Measurements from ENCODE around the gene PELI2.

DNA sequence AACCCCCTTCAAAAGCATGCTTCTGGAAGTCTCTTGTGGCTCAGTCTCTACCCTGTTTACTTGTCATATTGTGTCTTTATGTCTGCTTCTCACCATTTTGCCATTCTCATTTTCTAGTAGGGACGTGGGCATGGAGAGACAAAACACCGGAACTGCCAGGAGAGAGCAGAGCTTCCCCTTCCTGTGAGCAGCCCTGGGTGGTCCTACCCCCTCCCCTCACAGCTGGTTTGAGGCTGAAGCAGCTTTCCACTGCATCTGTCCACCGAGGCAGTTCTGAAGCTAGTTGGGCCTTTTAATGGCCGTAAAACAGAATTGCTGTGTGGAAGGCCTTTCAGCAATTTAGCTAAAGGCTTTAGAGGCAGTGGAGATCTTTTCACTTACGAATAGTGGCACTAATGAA is 77.0 kb downstream of the PELI2 start:
- TF ChIP-seq POLR2A (IDR thresholded peaks at IDR 0.05; ENCODE audit: low read depth, low read length) (no peak), TAF1 (IDR thresholded peaks at IDR 0.05; ENCODE audit: borderline replicate concordance, low read depth, low read length) (no peak), POLR2AphosphoS5 (IDR thresholded peaks at IDR 0.05; ENCODE audit: low read depth, low read length) (no peak)
